ENCODE results near the gene SLC2A13.

SLC2A13 gene

GRCh38 chr12:39780913-39781446 lies 324.9 kb downstream of the SLC2A13 start (continued):
- TF ChIP-seq ZNF169 (tag by site-specific recombination; IDR thresholded peaks at IDR 0.05) (no peak), ZNF140 (tag by site-specific recombination; IDR thresholded peaks at IDR 0.05) (no peak), ZNF324 (tag by site-specific recombination; IDR thresholded peaks at IDR 0.05) (no peak), ZNF121 (tag by site-specific recombination; IDR thresholded peaks at IDR 0.05) (no peak), GLIS2 (tag by site-specific recombination; IDR thresholded peaks at IDR 0.05) (peak; percentile 11; the same call in 1 of the 2 replicates), ZNF510 (tag by site-specific recombination; IDR thresholded peaks at IDR 0.05; ENCODE audit: insufficient replicate concordance) (no peak), ZNF211 (tag by site-specific recombination; IDR thresholded peaks at IDR 0.05; ENCODE audit: low read depth) (no peak), ZBTB1 (tag by site-specific recombination; IDR thresholded peaks at IDR 0.05) (no peak; the same call in 1 of the 2 replicates), ZNF449 (tag by site-specific recombination; IDR thresholded peaks at IDR 0.05) (no peak), KLF17 (tag by site-specific recombination; IDR thresholded peaks at IDR 0.05) (peak; percentile 80), ZSCAN30 (tag by site-specific recombination; IDR thresholded peaks at IDR 0.05) (peak; percentile 15; the same call in 1 of the 2 replicates), MZF1 (tag by site-specific recombination; IDR thresholded peaks at IDR 0.05; ENCODE audit: borderline replicate concordance) (no peak), YY2 (tag by site-specific recombination; IDR thresholded peaks at IDR 0.05) (no peak), ZNF138 (tag by site-specific recombination; IDR thresholded peaks at IDR 0.05; ENCODE audit: borderline replicate concordance) (no peak), HOXD13 (CRISPR knock-in tag; IDR thresholded peaks at IDR 0.05; ENCODE audit: borderline replicate concordance) (no peak), ZNF658 (tag by site-specific recombination; IDR thresholded peaks at IDR 0.05) (no peak), SETDB1 (IDR thresholded peaks at IDR 0.05; ENCODE audit: insufficient read length, low read length) (no peak), SP7 (tag by site-specific recombination; IDR thresholded peaks at IDR 0.05) (peak; percentile 85), ZIC2 (tag by site-specific recombination; IDR thresholded peaks at IDR 0.05) (no peak), ZNF704 (tag by site-specific recombination; IDR thresholded peaks at IDR 0.05) (no peak), TRIM28 (IDR thresholded peaks at IDR 0.05; ENCODE audit: borderline replicate concordance, low read length) (no peak), ZNF366 (tag by site-specific recombination; conservative IDR thresholded peaks at IDR 0.05) (peak; percentile 65), ZNF488 (tag by site-specific recombination; IDR thresholded peaks at IDR 0.05) (no peak), INSM2 (tag by site-specific recombination; IDR thresholded peaks at IDR 0.05) (peak; percentile 60; the same call in 1 of the 2 replicates), ZNF521 (tag by site-specific recombination; IDR thresholded peaks at IDR 0.05) (no peak), CTCF (tag by site-specific recombination; IDR thresholded peaks at IDR 0.05) (no peak), ZNF629 (tag by site-specific recombination; IDR thresholded peaks at IDR 0.05) (no peak; the same call in 1 of the 2 replicates), ZNF654 (tag by site-specific recombination; IDR thresholded peaks at IDR 0.05; ENCODE audit: low read depth) (no peak), ZBTB6 (tag by site-specific recombination; IDR thresholded peaks at IDR 0.05) (no peak), ZNF416 (tag by site-specific recombination; IDR thresholded peaks at IDR 0.05) (no peak), ZNF501 (tag by site-specific recombination; IDR thresholded peaks at IDR 0.05) (peak; percentile 47; the same call in 1 of the 2 replicates), ZNF221 (tag by site-specific recombination; IDR thresholded peaks at IDR 0.05; ENCODE audit: borderline replicate concordance) (no peak), KLF16 (tag by site-specific recombination; IDR thresholded peaks at IDR 0.05) (0 out of 2 replicates have a peak, but pooled peaks have one; percentile 57)

All from HEK293 (cell line).